Measurements from ENCODE around the gene FDCSP. TPM values are rescaled to one million over a fixed set of nuclear protein-coding genes. Genes with fewer than 3 reads are reported as not detected.

FDCSP gene
- total RNA-seq, 1 donor, result not detected

- Histone ChIP-seq H3K27ac (ENCODE audit: low read depth, low read length) (no peak overlapping the region), H3K79me2 (ENCODE audit: insufficient read depth, low read length) (no peaks in the 10 kb centered on the region), H4K20me1 (ENCODE audit: insufficient read depth, low read length) (no peaks in the 10 kb centered on the region), H3K4me1 (ENCODE audit: insufficient read depth, low read length) (no peaks in the 10 kb centered on the region), H3K36me3 (ENCODE audit: insufficient read depth, low read length) (no peaks in the 10 kb centered on the region), H3K9me3 (ENCODE audit: low read depth, low read length) (no peaks in the 10 kb centered on the region), H3K4me3 (ENCODE audit: insufficient read depth, low read length) (no peak overlapping the region), H3K4me2 (ENCODE audit: insufficient read depth, low read length) (no peak overlapping the region), H2AFZ (ENCODE audit: low read length) (no peak overlapping the region), H3K27me3 (ENCODE audit: insufficient read depth, low read length) (no peaks in the 10 kb centered on the region)
- DNase-seq (ENCODE audit: insufficient read length, low spot score, missing footprints), result no peak
- no peak for TF ChIP-seq CTCF (IDR thresholded peaks at IDR 0.05; ENCODE audit: extremely low read depth, low read depth, low read length)
These were observed 38.7 kb upstream of the FDCSP start for GRCh38 chr4:70187216-70187615.

DNA sequence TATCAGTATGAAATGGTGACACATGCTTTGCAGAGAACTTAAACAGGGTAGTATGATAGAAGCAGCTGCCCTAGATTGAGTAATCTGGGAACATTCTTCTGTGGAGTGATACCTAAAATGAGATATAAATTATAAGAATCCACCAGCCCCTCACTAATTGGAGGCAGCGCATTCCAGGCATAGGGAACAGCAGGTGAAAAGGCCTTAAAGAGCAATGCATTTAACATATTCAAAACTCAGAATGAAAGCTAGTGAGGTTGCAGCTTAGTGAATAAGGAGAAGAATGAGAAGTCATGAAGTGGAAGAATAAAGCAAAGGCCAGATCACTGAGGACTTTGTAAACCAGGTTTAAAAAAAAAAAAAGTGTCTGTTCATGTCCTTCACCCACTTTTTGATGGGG is 35.3 kb upstream of the FDCSP start:
- DNase-seq (ENCODE audit: insufficient read length, low spot score, missing footprints), result no peak
- Histone ChIP-seq H4K20me1 (ENCODE audit: insufficient read depth, low read length) (no peaks in the 10 kb centered on the region), H3K79me2 (ENCODE audit: insufficient read depth, low read length) (no peaks in the 10 kb centered on the region), H3K9me3 (ENCODE audit: low read depth, low read length) (no peaks in the 10 kb centered on the region), H3K27me3 (ENCODE audit: insufficient read depth, low read length) (no peaks in the 10 kb centered on the region), H3K36me3 (ENCODE audit: insufficient read depth, low read length) (no peaks in the 10 kb centered on the region), H3K27ac (ENCODE audit: low read depth, low read length) (no peak overlapping the region), H3K4me2 (ENCODE audit: insufficient read depth, low read length) (no peak overlapping the region), H3K4me1 (ENCODE audit: insufficient read depth, low read length) (no peaks in the 10 kb centered on the region), H2AFZ (ENCODE audit: low read length) (no peak overlapping the region), H3K4me3 (ENCODE audit: insufficient read depth, low read length) (no peak overlapping the region)
- no peak for TF ChIP-seq CTCF (IDR thresholded peaks at IDR 0.05; ENCODE audit: extremely low read depth, low read depth, low read length)

GRCh38 chr4:70191647-70192046 is 34.3 kb upstream of the FDCSP start:
- Histone ChIP-seq H3K27me3 (ENCODE audit: insufficient read depth, low read length) (no peaks in the 10 kb centered on the region), H3K27ac (ENCODE audit: low read depth, low read length) (no peak overlapping the region), H2AFZ (ENCODE audit: low read length) (no peak overlapping the region), H3K79me2 (ENCODE audit: insufficient read depth, low read length) (no peaks in the 10 kb centered on the region), H4K20me1 (ENCODE audit: insufficient read depth, low read length) (no peaks in the 10 kb centered on the region), H3K4me3 (ENCODE audit: insufficient read depth, low read length) (no peak overlapping the region), H3K4me1 (ENCODE audit: insufficient read depth, low read length) (no peaks in the 10 kb centered on the region), H3K4me2 (ENCODE audit: insufficient read depth, low read length) (no peak overlapping the region), H3K9me3 (ENCODE audit: low read depth, low read length) (no peaks in the 10 kb centered on the region), H3K36me3 (ENCODE audit: insufficient read depth, low read length) (no peaks in the 10 kb centered on the region)
- no peak for DNase-seq (ENCODE audit: insufficient read length, low spot score, missing footprints)
- TF ChIP-seq CTCF (IDR thresholded peaks at IDR 0.05; ENCODE audit: extremely low read depth, low read depth, low read length), result no peak

DNA sequence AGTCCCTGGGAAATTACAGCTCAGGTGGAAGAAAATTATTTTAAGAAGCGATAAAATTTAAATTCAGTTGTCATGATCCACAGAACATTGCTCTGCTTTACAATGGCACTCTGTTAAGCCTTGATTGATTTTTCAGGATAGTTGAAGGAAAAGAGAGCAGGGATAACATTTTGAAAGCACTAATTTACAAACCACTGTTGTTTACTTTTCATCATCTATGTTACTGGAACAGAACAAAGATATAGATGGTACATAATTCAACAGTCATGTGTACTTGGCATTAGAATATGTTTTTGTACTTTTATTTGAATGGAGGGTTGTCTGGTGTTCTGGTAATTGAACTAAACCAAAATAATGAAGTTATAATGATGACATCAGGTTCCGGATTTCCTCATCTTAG is 33.0 kb upstream of the FDCSP start:
- no peaks in the 10 kb centered on the region for H3K4me1 ChIP-seq (ENCODE audit: insufficient read depth, low read length)
- H3K27ac ChIP-seq (ENCODE audit: low read depth, low read length), result no peak overlapping the region
- H3K36me3 ChIP-seq (ENCODE audit: insufficient read depth, low read length), result no peaks in the 10 kb centered on the region
- TF ChIP-seq CTCF (IDR thresholded peaks at IDR 0.05; ENCODE audit: extremely low read depth, low read depth, low read length), result no peak
- H4K20me1 ChIP-seq (ENCODE audit: insufficient read depth, low read length), result no peaks in the 10 kb centered on the region
- no peak overlapping the region for H2AFZ ChIP-seq (ENCODE audit: low read length)
- H3K27me3 ChIP-seq (ENCODE audit: insufficient read depth, low read length), result no peaks in the 10 kb centered on the region
- no peak overlapping the region for H3K4me3 ChIP-seq (ENCODE audit: insufficient read depth, low read length)
- DNase-seq (ENCODE audit: insufficient read length, low spot score, missing footprints), result no peak
- no peaks in the 10 kb centered on the region for H3K79me2 ChIP-seq (ENCODE audit: insufficient read depth, low read length)
- no peak overlapping the region for H3K4me2 ChIP-seq (ENCODE audit: insufficient read depth, low read length)
- H3K9me3 ChIP-seq (ENCODE audit: low read depth, low read length), result no peaks in the 10 kb centered on the region

Data from osteoblast (primary cell).